ENCODE results near the gene PCLAF. TPM values are rescaled to one million over a fixed set of nuclear protein-coding genes. Genes with fewer than 3 reads are reported as not detected.
"Not testable (repeated sequence)": the region's sequence is repeated elsewhere in the genome, so short reads cannot be mapped to it uniquely, and the experiment has no call there.

PCLAF gene
- total RNA-seq, 1 experiment from 2014 or later = 73.7 TPM

DNA sequence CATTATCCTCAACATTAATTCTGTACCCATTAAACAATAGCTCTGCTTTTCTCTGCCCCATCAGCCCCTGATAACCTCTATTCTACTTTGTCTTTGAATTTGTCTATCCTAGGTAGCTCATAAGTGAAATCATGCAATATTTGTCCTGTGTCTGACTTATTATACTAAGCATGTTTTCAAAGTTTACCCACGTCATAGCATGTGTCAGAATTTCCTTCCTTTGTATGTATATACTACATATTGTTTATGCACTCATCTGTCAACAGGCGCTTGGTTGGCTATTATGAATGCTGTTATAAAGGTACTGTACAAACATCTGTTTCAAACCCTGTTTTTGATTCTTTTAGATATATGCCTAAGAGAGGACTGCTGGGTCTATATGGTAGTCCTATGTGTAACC lies 43.5 kb downstream of the PCLAF start:
- no peak for DNase-seq (ENCODE audit: low read depth)
- in situ Hi-C loops (cut with HindIII; ENCODE audit: low pct_unique_long_range_greater_than_20kb, low sequenced_read_pairs) = no loop called here

DNA sequence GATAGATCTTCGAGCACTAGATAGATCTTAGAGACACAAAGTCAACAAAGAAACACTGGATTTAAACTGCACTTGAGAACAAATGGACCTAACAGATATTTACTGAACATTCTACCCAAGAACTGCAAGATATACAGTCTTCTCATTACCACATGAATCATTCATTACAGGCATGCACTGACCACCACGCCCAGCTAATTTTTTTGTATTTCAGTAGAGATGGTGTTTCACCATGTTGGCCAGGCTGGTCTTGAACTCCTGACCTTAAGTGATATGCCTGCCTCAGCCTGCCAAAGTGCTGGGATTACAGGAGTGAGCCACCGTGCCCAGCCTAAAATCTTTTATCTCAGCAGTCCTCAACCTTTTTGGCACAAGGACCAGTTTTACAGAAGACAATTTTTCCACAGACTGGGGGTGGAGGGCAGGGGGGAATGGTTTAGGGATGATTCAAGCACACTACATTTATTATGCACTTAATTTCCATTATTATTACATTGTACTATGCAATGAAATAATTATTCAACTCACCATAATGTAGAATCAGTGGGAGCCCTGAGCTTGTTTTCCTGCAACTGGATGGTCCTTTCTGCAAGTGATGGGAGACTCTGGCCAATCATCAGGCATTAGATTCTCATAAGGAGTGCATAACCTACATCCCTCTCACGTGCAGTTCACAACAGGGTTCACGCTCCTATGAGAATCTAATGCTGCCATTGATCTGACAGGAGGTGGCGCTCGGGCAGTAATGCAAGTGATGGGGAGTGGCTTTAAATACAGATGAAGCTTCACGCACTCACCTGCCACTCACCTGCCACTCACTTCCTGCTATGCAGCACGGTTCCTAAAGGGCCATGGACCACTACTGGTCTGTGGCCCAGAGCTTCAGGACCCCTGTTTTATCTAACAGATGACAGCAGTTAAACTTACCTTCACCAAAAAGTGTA lies 47.0 kb downstream of the PCLAF start:
- in situ Hi-C loops (cut with HindIII; ENCODE audit: low pct_unique_long_range_greater_than_20kb, low sequenced_read_pairs) = no loop called here
- no peak for DNase-seq (ENCODE audit: low read depth)

DNA sequence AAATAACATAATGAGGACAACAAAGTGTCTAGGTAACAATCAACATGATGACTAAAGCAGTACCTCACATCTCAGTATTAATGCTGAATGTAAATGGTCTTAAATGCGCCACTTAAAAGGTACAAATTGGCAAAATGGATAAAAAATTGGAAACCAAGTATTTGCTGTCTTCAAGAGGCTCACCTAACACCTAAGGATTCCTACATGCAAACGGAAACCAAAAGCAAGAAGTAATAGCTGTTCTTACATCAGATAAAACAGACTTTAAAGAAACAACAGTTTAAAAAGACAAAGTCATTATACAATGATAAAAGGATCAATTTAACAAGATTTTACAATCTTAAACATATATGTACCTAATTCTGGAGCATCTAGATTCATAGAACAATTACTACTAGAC lies 47.7 kb downstream of the PCLAF start:
- in situ Hi-C loops (cut with HindIII; ENCODE audit: low pct_unique_long_range_greater_than_20kb, low sequenced_read_pairs) = no loop called here
- no peak for DNase-seq (ENCODE audit: low read depth)

DNA sequence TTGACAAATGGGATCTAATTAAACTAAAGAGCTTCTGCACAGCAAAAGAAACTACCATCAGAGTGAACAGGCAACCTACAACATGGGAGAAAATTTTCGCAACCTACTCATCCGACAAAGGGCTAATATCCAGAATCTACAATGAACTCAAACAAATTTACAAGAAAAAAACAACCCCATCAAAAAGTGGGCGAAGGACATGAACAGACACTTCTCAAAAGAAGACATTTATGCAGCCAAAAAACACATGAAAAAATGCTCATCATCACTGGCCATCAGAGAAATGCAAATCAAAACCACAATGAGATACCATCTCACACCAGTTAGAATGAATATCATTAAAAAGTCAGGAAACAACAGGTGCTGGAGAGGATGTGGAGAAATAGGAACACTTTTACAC lies 49.6 kb downstream of the PCLAF start:
- DNase-seq (ENCODE audit: low read depth); in situ Hi-C loops (cut with HindIII; ENCODE audit: low pct_unique_long_range_greater_than_20kb, low sequenced_read_pairs): not testable (repeated sequence)

DNA sequence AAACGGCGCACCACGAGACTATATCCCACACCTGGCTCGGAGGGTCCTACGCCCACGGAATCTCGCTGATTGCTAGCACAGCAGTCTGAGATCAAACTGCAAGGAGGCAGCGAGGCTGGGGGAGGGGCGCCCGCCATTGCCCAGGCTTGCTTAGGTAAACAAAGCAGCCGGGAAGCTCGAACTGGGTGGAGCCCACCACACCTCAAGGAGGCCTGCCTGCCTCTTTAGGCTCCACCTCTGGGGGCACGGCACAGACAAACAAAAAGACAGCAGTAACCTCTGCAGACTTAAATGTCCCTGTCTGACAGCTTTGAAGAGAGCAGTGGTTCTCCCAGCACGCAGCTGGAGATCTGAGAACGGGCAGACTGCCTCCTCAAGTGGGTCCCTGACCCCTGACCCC lies 54.3 kb downstream of the PCLAF start:
- in situ Hi-C loops (cut with HindIII; ENCODE audit: low pct_unique_long_range_greater_than_20kb, low sequenced_read_pairs); DNase-seq (ENCODE audit: low read depth): not testable (repeated sequence)

DNA sequence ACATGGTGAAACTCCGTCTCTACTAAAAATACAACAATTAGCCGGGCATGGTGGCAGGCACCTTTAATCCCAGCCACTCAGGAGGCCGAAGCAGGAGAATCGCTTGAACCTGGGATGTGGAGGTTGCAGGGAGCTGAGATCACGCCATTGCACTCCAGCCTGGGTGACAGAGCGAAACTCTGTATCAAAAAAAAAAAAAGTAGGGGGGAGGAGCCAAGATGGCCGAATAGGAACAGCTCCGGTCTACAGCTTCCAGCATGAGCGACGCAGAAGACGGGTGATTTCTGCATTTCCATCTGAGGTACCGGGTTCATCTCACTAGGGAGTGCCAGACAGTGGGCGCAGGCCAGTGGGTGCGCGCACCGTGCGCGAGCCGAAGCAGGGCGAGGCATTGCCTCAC lies 54.8 kb downstream of the PCLAF start:
- in situ Hi-C loops (cut with HindIII; ENCODE audit: low pct_unique_long_range_greater_than_20kb, low sequenced_read_pairs); DNase-seq (ENCODE audit: low read depth): not testable (repeated sequence)

DNA sequence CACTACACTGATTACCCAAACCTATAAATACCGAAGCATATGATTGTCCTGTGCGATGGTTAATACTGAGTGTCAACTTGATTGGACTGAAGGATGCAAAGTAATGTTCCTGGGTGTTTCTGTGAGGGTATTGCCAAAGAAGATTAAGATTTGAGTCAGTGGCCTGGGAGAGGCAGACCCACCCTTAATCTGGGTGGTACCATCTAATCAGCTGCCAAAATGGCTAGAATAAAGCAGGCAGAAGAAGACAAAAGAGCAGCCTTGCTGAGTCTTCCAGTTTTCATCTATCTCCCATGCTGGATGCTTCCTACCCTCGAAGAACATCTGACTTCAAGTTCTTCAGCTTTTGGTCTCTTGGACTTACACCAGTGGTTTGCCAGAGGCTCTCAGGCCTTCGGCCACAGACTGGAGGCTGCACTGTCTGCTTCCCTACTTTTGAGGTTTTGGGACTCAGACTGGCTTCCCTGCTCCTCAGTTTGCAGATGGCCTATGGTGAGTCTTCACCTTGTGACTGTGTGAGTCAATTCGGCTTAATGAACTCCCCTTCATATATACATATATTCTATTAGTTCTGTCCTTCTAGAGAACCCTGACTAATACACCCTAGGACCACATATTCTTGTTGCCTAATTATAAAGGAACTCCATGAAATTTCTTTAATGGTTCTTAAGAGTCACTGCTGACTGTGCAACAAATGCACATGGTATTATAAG lies 56.9 kb downstream of the PCLAF start:
- no peak for DNase-seq (ENCODE audit: low read depth)
- in situ Hi-C loops (cut with HindIII; ENCODE audit: low pct_unique_long_range_greater_than_20kb, low sequenced_read_pairs) = no loop called here

DNA sequence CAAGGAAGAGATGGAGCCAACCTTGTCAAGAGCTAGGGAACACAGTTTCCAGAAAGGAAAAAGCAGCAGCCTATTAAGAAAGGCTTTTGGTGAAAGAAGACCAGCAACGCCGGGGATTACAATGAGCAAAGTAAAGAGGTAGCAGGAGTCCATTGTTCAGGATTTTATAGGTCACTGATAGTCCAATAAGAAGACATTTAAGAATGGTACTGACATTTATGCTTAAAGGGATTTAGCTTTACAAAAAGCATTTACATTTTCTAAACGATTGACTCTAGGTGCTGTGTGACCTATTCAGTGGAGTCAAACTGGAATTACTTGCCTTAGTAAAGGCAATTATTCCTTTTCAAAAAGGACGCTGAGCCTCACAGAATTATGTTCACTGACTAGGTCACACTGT lies 66.0 kb downstream of the PCLAF start:
- in situ Hi-C loops (cut with HindIII; ENCODE audit: low pct_unique_long_range_greater_than_20kb, low sequenced_read_pairs) = no loop called here
- no peak for DNase-seq (ENCODE audit: low read depth)

DNA sequence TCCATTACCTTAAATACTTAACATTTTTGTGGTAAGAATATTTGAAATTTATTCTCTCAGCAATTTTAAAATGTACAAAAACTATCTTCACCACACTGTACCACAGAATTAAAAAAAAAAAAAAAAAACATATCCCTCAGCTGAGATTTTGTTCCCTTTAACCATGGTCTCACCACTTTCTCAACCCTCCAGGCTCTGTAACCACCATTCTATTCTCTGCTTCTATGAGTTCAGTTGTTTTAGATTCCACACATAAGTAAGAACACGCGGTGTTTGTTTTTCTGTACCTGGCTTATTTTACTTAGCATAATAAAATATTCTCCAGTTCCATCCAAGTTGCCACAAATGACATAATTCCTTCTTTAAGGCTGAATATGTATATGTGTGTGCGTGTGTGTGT lies 66.8 kb downstream of the PCLAF start:
- no peak for DNase-seq (ENCODE audit: low read depth)
- in situ Hi-C loops (cut with HindIII; ENCODE audit: low pct_unique_long_range_greater_than_20kb, low sequenced_read_pairs) = no loop called here

Other genes starting within 250 kb of the PCLAF start
- gene SNX22, start 229.7 kb downstream of the PCLAF start, total RNA-seq (2014; rRNA removed; shearing (Covaris generic); ENCODE audit: low replicate concordance) = 0.81 and 2.0 TPM in 2 replicates
- gene PPIB, start 218.4 kb downstream of the PCLAF start, total RNA-seq (2014; rRNA removed; shearing (Covaris generic); ENCODE audit: low replicate concordance) = 453 and 454 TPM in 2 replicates
- gene CSNK1G1, start 25.3 kb downstream of the PCLAF start, total RNA-seq (2014; rRNA removed; shearing (Covaris generic); ENCODE audit: low replicate concordance) = 9.4 and 12.7 TPM in 2 replicates
- gene TRIP4, start 6.4 kb upstream of the PCLAF start, total RNA-seq (2014; rRNA removed; shearing (Covaris generic); ENCODE audit: low replicate concordance) = 17.3 and 26.8 TPM in 2 replicates
- 7.5 and 20.0 TPM in 2 replicates for gene ZNF609, start 79.1 kb upstream of the PCLAF start, total RNA-seq (2014; rRNA removed; shearing (Covaris generic); ENCODE audit: low replicate concordance)